22Rv1 (cell line): ENCODE data around the gene TRUB2.

Experiments
- CTCF ChIP-seq: fragments of 450-650 bp; IDR thresholded peaks from 2 replicates; pipeline ENCODE4 v1.5.1; 2017; ENCODE audit warnings: mild to moderate bottlenecking
- ZFX ChIP-seq: fragments of 450-650 bp; IDR thresholded peaks from 2 replicates; pipeline ENCODE4 v1.6.1; 2017; ENCODE audit warnings: antibody characterized with exemption, borderline replicate concordance

- TF ChIP-seq CTCF (no peak), ZFX (no peak)
Measured at GRCh38 chr9:128333451-128333869, 11.2 kb upstream of the TRUB2 start.
